HCT116 (cell line): ENCODE data around the gene BCL2L11. TPM values are rescaled to one million over a fixed set of nuclear protein-coding genes. Genes with fewer than 3 reads are reported as not detected.

Experiments used
- ATAC-seq: fragments of 200-7000 bp; cut with Tn5 transposase; 2 replicates; pipeline ENCODE4 v1.9.1; 2020; ENCODE audit warnings: mild to moderate bottlenecking, moderate library complexity
- BruUV-seq: library from RNA; stranded (reverse); fragments of 400-500 nt; replicated peaks from 2 replicates; lab custom pipeline; 2021; lab: Mats Ljungman, UMichigan
- CTCF ChIA-PET: fragments of 300-600 bp; sonication (Branson Sonifier 250); formaldehyde crosslinking; loops from one replicate; lab custom pipeline; 2021; ENCODE audit warnings: antibody characterized with exemption; lab: Charles Lee
- POLR2A ChIA-PET: fragments of 300-600, 350-600 bp; sonication (Branson Sonifier 250); formaldehyde crosslinking; loops from one replicate; lab custom pipeline; 2021; ENCODE audit warnings: antibody characterized with exemption; lab: Charles Lee
- RAD21 ChIA-PET, 2 experiments: fragments of 300-600 bp; sonication (Branson Sonifier 250); formaldehyde crosslinking; loops; one replicate each; lab custom pipeline; 2023; ENCODE audit warnings: low total read pairs in 2 of 2; ENCODE audit not compliant: uncharacterized antibody in 2 of 2, unreplicated experiment in 2 of 2, low non-redundant PET in 1 of 2; lab: Charles Lee
- DNase-seq: peaks from one replicate; pipeline ENCODE4 v3.0.0-alpha.2; 2010; ENCODE audit warnings: low read depth, low spot score
- H2AFZ ChIP-seq: fragments of 200-600 bp; shearing (Covaris generic), sonication (generic); 2 replicates; pipeline ENCODE4 v1.6.1; 2017; ENCODE audit warnings: low read depth, mixed run types, mixed read lengths, antibody characterized with exemption, low read length; ENCODE audit not compliant: poor library complexity, severe bottlenecking
- H3K27ac ChIP-seq: 2 replicates; pipeline ENCODE4 v1.5.1; 2012; ENCODE audit warnings: low read depth, low read length
- H3K27me3 ChIP-seq: fragments of 200-600 bp; sonication (generic); 2 replicates; pipeline ENCODE4 v1.6.1; 2016; ENCODE audit warnings: mixed run types, low read length, mixed read lengths; ENCODE audit not compliant: insufficient read depth
- H3K36me3 ChIP-seq, 2 experiments: fragments of 200-500 bp in 1 of 2; fragments of 200-600 bp in 1 of 2; sonication (Bioruptor generic) in 1 of 2; sonication (generic) in 1 of 2; 2 replicates each; pipeline versions ENCODE4 v1.5.1 to v1.6.1; 2014 to 2016; ENCODE audit warnings: low read length in 2 of 2, inconsistent platforms in 1 of 2, mixed read lengths in 1 of 2, mixed run types in 1 of 2; ENCODE audit not compliant: insufficient read depth in 2 of 2, control insufficient read depth in 1 of 2
- H3K4me1 ChIP-seq, 2 experiments: fragments of 200-600 bp in 1 of 2; sonication (generic) in 1 of 2; 2 replicates each; pipeline versions ENCODE4 v1.5.1 to v1.6.1; 2012 to 2017; ENCODE audit warnings: low read length in 2 of 2, inconsistent platforms in 1 of 2, mild to moderate bottlenecking in 1 of 2, mixed read lengths in 1 of 2, mixed run types in 1 of 2, moderate library complexity in 1 of 2; ENCODE audit not compliant: insufficient read depth in 2 of 2, control insufficient read depth in 1 of 2
- H3K4me2 ChIP-seq: fragments of 200-600 bp; sonication (generic); 2 replicates; pipeline ENCODE4 v1.6.1; 2017; ENCODE audit warnings: mixed run types, low read length, mixed read lengths
- H3K4me3 ChIP-seq, 2 experiments: fragments of 200-600 bp in 1 of 2; sonication (generic) in 1 of 2; replicated peaks in 1 of 2; 2 replicates each; pipeline ENCODE4 v1.5.1; 2011 to 2016; ENCODE audit warnings: low read length in 2 of 2, control low read depth in 1 of 2, low read depth in 1 of 2, mild to moderate bottlenecking in 1 of 2, mixed read lengths in 1 of 2, mixed run types in 1 of 2
- H3K79me2 ChIP-seq: fragments of 200-600 bp; sonication (generic); 2 replicates; pipeline ENCODE4 v1.6.1; 2017; ENCODE audit warnings: mild to moderate bottlenecking, mixed run types, low read length, moderate library complexity, mixed read lengths; ENCODE audit not compliant: insufficient read depth
- H3K9ac ChIP-seq: fragments of 200-600 bp; sonication (generic); 2 replicates; pipeline ENCODE4 v1.6.1; 2016; ENCODE audit warnings: low read length, mixed read lengths
- H3K9me2 ChIP-seq: fragments of 200-600 bp; sonication (generic), shearing (Covaris generic); 2 replicates; pipeline ENCODE4 v1.6.1; 2017; ENCODE audit warnings: mixed run types, mild to moderate bottlenecking, moderate library complexity; ENCODE audit not compliant: insufficient read depth
- H3K9me3 ChIP-seq, 2 experiments: fragments of 200-500 bp in 1 of 2; fragments of 200-600 bp in 1 of 2; sonication (Bioruptor generic) in 1 of 2; sonication (generic) in 1 of 2; 2 replicates each; pipeline ENCODE4 v1.6.1; 2014 to 2017; ENCODE audit warnings: low read length in 2 of 2, mixed read lengths in 2 of 2, inconsistent platforms in 1 of 2, low read depth in 1 of 2, mild to moderate bottlenecking in 1 of 2, mixed run types in 1 of 2, moderate library complexity in 1 of 2; ENCODE audit not compliant: control insufficient read depth in 1 of 2, insufficient read depth in 1 of 2
- H4K20me1 ChIP-seq: fragments of 200-600 bp; sonication (generic), shearing (Covaris generic); 2 replicates; pipeline ENCODE4 v1.6.1; 2017; ENCODE audit warnings: mixed run types, mild to moderate bottlenecking, moderate library complexity; ENCODE audit not compliant: insufficient read depth
- ATF3 ChIP-seq: IDR thresholded peaks from 2 replicates; pipeline ENCODE4 v1.6.1; 2012
- CTCF ChIP-seq, 3 experiments: fragments of 200-600 bp in 1 of 3; sonication (generic) in 1 of 3; IDR thresholded peaks in 2 of 3; conservative IDR thresholded peaks in 1 of 3; 2 replicates each; pipeline ENCODE4 v1.5.1; 2012 to 2017; ENCODE audit warnings: low read depth in 2 of 3, low read length in 2 of 3, antibody characterized with exemption in 1 of 3, borderline replicate concordance in 1 of 3, control low read depth in 1 of 3, mild to moderate bottlenecking in 1 of 3, mixed read lengths in 1 of 3, mixed run types in 1 of 3, moderate library complexity in 1 of 3; ENCODE audit not compliant: insufficient read depth in 1 of 3
- ELF1 ChIP-seq: IDR thresholded peaks from 2 replicates; pipeline ENCODE4 v1.6.1; 2012; ENCODE audit warnings: low read depth, borderline replicate concordance
- JUND ChIP-seq: IDR thresholded peaks from 2 replicates; pipeline ENCODE4 v1.6.1; 2012
- POLR2A ChIP-seq: IDR thresholded peaks from 2 replicates; pipeline ENCODE4 v1.7.0; 2011; ENCODE audit warnings: borderline replicate concordance; ENCODE audit not compliant: insufficient read depth, insufficient read length; ENCODE audit errors: extremely low read depth
- POLR2AphosphoS5 ChIP-seq: IDR thresholded peaks from 2 replicates; pipeline ENCODE4 v1.6.1; 2011; ENCODE audit warnings: mild to moderate bottlenecking, low read depth, low read length, moderate library complexity
- REST ChIP-seq: IDR thresholded peaks from 2 replicates; pipeline ENCODE4 v1.6.1; 2012; ENCODE audit warnings: low read depth
- ZFX ChIP-seq: fragments of 450-650 bp; IDR thresholded peaks from 2 replicates; pipeline ENCODE4 v1.6.1; 2017
- intact Hi-C: fragments of 100-400 bp; cut with micrococcal nuclease; formaldehyde crosslinking; loops from 2 replicates; pipeline ENCODE4 v1.10.0; 2022
- total RNA-seq: library from RNA; stranded (reverse); gene quantifications from one replicate; pipeline ENCODE4 v1.2.1, GENCODE V29; 2021; ENCODE audit not compliant: unreplicated experiment

The BCL2L11 gene
- total RNA-seq, 1 experiment from 2014 or later = 17.8 TPM

DNA sequence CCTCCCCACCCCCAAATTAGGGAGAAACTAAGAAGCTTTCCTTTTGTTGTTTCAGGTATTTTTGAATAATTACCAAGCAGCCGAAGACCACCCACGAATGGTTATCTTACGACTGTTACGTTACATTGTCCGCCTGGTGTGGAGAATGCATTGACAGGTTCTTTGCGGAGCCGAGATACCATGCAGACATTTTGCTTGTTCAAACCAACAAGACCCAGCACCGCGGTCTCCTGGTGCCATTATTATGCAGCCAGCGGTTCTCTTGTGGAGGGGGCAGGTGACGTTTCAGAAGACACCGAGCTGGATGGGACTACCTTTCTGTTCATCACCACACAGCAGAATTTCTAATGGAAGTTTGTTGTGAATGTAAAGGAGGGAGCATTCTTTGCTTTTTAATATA, 43.4 kb downstream of the BCL2L11 start:
- ATAC-seq = no peak
- ChIA-PET CTCF (no interaction called here), RAD21 (no interaction called here), POLR2A (no interaction called here)
- Histone ChIP-seq H3K79me2 (peaks cover 4% of the 10 kb centered on the region), H3K4me2 (no peak overlapping the region), H3K27me3 (no peaks in the 10 kb centered on the region), H2AFZ (no peak overlapping the region), H3K27ac (no peak overlapping the region), H3K4me1 (peaks cover 22 to 33% of the 10 kb centered on the region in 2 experiments), H3K9ac (no peak overlapping the region), H3K36me3 (peaks cover 12 to 13% of the 10 kb centered on the region in 2 experiments; a peak in 2 of 4 replicates), H3K4me3 (no peak overlapping the region), H3K9me3 (no peaks in the 10 kb centered on the region), H4K20me1 (no peaks in the 10 kb centered on the region), H3K9me2 (no peaks in the 10 kb centered on the region)
- intact Hi-C loops = no loop called here
- BruUV-seq = no TSS peak
- no peak for DNase-seq
- no peak for TF ChIP-seq ELF1
- TF ChIP-seq POLR2AphosphoS5 = no peak
- no peak for TF ChIP-seq ZFX
- no peak for TF ChIP-seq CTCF (IDR thresholded peaks at IDR 0.05 in 2 of 3, conservative IDR thresholded peaks at IDR 0.05 in 1 of 3; ENCODE audit: borderline replicate concordance in 1 of 3, insufficient read depth in 1 of 3, low read depth in 2 of 3, low read length in 2 of 3)
- TF ChIP-seq POLR2A = no peak
- no peak for TF ChIP-seq REST
- no peak for TF ChIP-seq ATF3
- TF ChIP-seq JUND = no peak
